ENCODE measurements around the gene MYO3A.

MYO3A gene

DNA sequence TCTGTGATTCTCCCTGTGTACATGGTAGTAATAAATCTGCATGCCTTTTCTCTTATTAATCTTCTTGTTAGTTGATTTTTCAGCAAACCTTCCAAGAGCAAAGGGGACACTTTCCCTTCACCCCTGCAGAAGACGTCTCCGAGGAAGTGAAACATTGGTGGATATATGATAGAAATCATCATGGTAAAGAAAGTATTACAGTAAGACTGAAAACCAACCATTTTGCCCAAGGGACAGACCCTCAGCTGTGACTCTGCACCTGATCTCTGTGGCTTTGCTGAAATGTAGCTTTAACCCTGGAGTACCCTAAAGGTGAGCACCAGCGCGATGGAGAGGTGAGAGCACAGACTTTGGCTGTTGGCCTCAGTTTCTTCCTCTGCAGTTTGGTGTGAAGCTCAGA lies 32.8 kb upstream of the MYO3A start:
- no peaks in the 10 kb centered on the region for H3F3A ChIP-seq (ENCODE audit: insufficient read depth, low read length)
- H3K79me2 ChIP-seq (ENCODE audit: insufficient read depth, low read length) = no peaks in the 10 kb centered on the region
- H3K9me3 ChIP-seq (ENCODE audit: low read length) = no peaks in the 10 kb centered on the region
- H3K4me1 ChIP-seq (ENCODE audit: insufficient read depth, low read length, severe bottlenecking) = peaks cover 75% of the 10 kb centered on the region
- H3K4me2 ChIP-seq (ENCODE audit: low read length) = peak overlapping the region; percentile 54
- peak overlapping the region; percentile 27 for H3K9ac ChIP-seq (ENCODE audit: low read length)
- no peaks in the 10 kb centered on the region for H3K27me3 ChIP-seq (ENCODE audit: insufficient read depth, low read length)
- H3K27ac ChIP-seq (ENCODE audit: low read depth, low read length, poor library complexity, severe bottlenecking) = peak overlapping the region; percentile 93
- H3K36me3 ChIP-seq (ENCODE audit: insufficient read depth, low read length) = no peaks in the 10 kb centered on the region
- no peak overlapping the region for H2AFZ ChIP-seq (ENCODE audit: low read length)
- no peak for TF ChIP-seq EZH2 (IDR thresholded peaks at IDR 0.05; ENCODE audit: borderline replicate concordance, low read length)
- no peaks in the 10 kb centered on the region for H3K9me2 ChIP-seq (ENCODE audit: low read depth, low read length)
- H4K20me1 ChIP-seq (ENCODE audit: insufficient read depth, low read length) = no peaks in the 10 kb centered on the region
- H3K4me3 ChIP-seq (ENCODE audit: low read depth, low read length, poor library complexity, severe bottlenecking) = peak overlapping the region; percentile 26

DNA sequence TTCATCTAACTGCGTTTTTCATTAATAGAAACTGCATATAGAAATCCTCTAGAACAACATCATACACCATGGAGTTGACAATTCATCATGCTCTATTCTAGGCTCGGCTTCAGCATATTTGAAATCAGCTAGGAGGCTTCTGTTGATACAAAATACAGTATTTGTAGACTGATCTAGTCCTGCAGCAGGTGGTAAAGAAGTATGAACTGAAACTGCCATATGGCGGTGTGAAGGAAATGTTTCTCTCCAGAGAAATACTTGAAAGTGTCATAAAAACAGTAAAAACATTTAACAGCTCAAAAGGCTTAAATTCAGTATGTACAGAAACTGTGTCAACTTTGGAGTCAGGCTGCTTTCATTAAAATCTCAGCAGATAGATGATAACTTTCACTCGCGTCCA lies 32.0 kb upstream of the MYO3A start:
- no peak for TF ChIP-seq EZH2 (IDR thresholded peaks at IDR 0.05; ENCODE audit: borderline replicate concordance, low read length)
- TF ChIP-seq, protein P1, sequence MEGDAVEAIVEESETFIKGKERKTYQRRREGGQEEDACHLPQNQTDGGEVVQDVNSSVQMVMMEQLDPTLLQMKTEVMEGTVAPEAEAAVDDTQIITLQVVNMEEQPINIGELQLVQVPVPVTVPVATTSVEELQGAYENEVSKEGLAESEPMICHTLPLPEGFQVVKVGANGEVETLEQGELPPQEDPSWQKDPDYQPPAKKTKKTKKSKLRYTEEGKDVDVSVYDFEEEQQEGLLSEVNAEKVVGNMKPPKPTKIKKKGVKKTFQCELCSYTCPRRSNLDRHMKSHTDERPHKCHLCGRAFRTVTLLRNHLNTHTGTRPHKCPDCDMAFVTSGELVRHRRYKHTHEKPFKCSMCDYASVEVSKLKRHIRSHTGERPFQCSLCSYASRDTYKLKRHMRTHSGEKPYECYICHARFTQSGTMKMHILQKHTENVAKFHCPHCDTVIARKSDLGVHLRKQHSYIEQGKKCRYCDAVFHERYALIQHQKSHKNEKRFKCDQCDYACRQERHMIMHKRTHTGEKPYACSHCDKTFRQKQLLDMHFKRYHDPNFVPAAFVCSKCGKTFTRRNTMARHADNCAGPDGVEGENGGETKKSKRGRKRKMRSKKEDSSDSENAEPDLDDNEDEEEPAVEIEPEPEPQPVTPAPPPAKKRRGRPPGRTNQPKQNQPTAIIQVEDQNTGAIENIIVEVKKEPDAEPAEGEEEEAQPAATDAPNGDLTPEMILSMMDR (IDR thresholded peaks at IDR 0.05; ENCODE audit: low read length) = no peak
- no peaks in the 10 kb centered on the region for H3K79me2 ChIP-seq (ENCODE audit: insufficient read depth, low read length)
- no peaks in the 10 kb centered on the region for H3K36me3 ChIP-seq (ENCODE audit: insufficient read depth, low read length)
- no peak overlapping the region for H2AFZ ChIP-seq (ENCODE audit: low read length)
- H3K9me2 ChIP-seq (ENCODE audit: low read depth, low read length) = no peaks in the 10 kb centered on the region
- no peaks in the 10 kb centered on the region for H3K27me3 ChIP-seq (ENCODE audit: insufficient read depth, low read length)
- H4K20me1 ChIP-seq (ENCODE audit: insufficient read depth, low read length) = no peaks in the 10 kb centered on the region
- H3K9ac ChIP-seq (ENCODE audit: low read length) = peak overlapping the region; percentile 27; the same call in 1 of the 2 replicates
- H3K4me3 ChIP-seq (ENCODE audit: low read depth, low read length, poor library complexity, severe bottlenecking) = peak overlapping the region; percentile 26
- H3F3A ChIP-seq (ENCODE audit: insufficient read depth, low read length) = no peaks in the 10 kb centered on the region
- peak overlapping the region; percentile 93 for H3K27ac ChIP-seq (ENCODE audit: low read depth, low read length, poor library complexity, severe bottlenecking)
- H3K9me3 ChIP-seq (ENCODE audit: low read length) = no peaks in the 10 kb centered on the region
- peak overlapping the region; percentile 54 for H3K4me2 ChIP-seq (ENCODE audit: low read length)
- H3K4me1 ChIP-seq (ENCODE audit: insufficient read depth, low read length, severe bottlenecking) = peaks cover 78% of the 10 kb centered on the region

DNA sequence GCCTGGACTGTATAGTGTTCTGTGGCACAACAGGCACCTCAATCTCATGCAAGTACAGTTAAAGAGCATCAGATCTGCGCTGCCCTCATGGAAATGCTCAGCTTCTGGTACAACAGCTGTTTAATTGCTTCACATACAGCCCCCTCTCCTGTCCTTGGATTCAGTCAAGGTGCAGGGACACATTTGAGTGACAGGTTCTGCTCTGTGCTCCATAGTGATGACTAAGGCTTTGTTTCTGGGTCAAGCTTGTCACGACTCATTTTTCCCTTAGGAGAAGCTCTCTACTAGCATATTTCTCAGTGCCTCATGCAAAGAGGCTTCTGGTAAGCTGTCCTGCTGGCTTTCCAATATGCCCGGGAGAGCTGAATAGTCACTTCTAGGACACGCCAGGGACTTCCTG lies 26.8 kb upstream of the MYO3A start:
- Histone ChIP-seq H2AFZ (ENCODE audit: low read length) (no peak overlapping the region), H3K4me1 (ENCODE audit: insufficient read depth, low read length, severe bottlenecking) (peaks cover 40% of the 10 kb centered on the region), H3K9me2 (ENCODE audit: low read depth, low read length) (no peaks in the 10 kb centered on the region), H3K9ac (ENCODE audit: low read length) (no peak overlapping the region), H3F3A (ENCODE audit: insufficient read depth, low read length) (no peaks in the 10 kb centered on the region), H3K4me2 (ENCODE audit: low read length) (no peak overlapping the region), H3K27ac (ENCODE audit: low read depth, low read length, poor library complexity, severe bottlenecking) (no peak overlapping the region), H3K4me3 (ENCODE audit: low read depth, low read length, poor library complexity, severe bottlenecking) (no peak overlapping the region), H3K9me3 (ENCODE audit: low read length) (no peaks in the 10 kb centered on the region), H3K27me3 (ENCODE audit: insufficient read depth, low read length) (no peaks in the 10 kb centered on the region), H4K20me1 (ENCODE audit: insufficient read depth, low read length) (no peaks in the 10 kb centered on the region), H3K36me3 (ENCODE audit: insufficient read depth, low read length) (no peaks in the 10 kb centered on the region), H3K79me2 (ENCODE audit: insufficient read depth, low read length) (no peaks in the 10 kb centered on the region)
- TF ChIP-seq, protein P1 (IDR thresholded peaks at IDR 0.05; ENCODE audit: low read length) = no peak
- TF ChIP-seq EZH2 (IDR thresholded peaks at IDR 0.05; ENCODE audit: borderline replicate concordance, low read length) = no peak

DNA sequence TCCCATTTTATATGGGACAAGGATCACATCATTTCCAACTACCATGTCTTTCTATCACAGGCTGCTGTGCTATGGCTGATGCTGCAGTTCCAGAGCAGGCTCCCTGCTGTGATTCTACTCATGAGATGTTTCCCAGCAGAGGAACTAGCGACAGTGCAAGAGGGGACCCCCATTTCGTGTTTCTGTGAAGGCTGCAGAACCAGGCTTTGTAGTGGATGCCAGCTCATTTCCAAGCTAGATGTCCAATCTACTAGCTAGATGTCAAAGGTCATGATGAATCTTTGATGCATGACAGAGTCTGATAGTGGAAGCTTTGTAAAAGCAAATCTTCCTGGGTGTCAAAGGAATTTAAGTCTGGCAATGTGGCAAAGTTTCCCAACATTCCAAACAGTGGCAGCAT lies 21.2 kb upstream of the MYO3A start:
- no peaks in the 10 kb centered on the region for H3K9me3 ChIP-seq (ENCODE audit: low read length)
- H3K9me2 ChIP-seq (ENCODE audit: low read depth, low read length) = no peaks in the 10 kb centered on the region
- TF ChIP-seq, protein P1 (IDR thresholded peaks at IDR 0.05; ENCODE audit: low read length) = no peak
- no peak for TF ChIP-seq EZH2 (IDR thresholded peaks at IDR 0.05; ENCODE audit: borderline replicate concordance, low read length)
- no peaks in the 10 kb centered on the region for H3K27me3 ChIP-seq (ENCODE audit: insufficient read depth, low read length)
- H3K4me2 ChIP-seq (ENCODE audit: low read length) = no peak overlapping the region
- no peak overlapping the region for H3K4me3 ChIP-seq (ENCODE audit: low read depth, low read length, poor library complexity, severe bottlenecking)
- H2AFZ ChIP-seq (ENCODE audit: low read length) = no peak overlapping the region
- H4K20me1 ChIP-seq (ENCODE audit: insufficient read depth, low read length) = no peaks in the 10 kb centered on the region
- no peak overlapping the region for H3K27ac ChIP-seq (ENCODE audit: low read depth, low read length, poor library complexity, severe bottlenecking)
- H3K79me2 ChIP-seq (ENCODE audit: insufficient read depth, low read length) = no peaks in the 10 kb centered on the region
- H3K4me1 ChIP-seq (ENCODE audit: insufficient read depth, low read length, severe bottlenecking) = peaks cover 21% of the 10 kb centered on the region
- H3F3A ChIP-seq (ENCODE audit: insufficient read depth, low read length) = no peaks in the 10 kb centered on the region
- no peaks in the 10 kb centered on the region for H3K36me3 ChIP-seq (ENCODE audit: insufficient read depth, low read length)
- H3K9ac ChIP-seq (ENCODE audit: low read length) = no peak overlapping the region
